Lower lobe of right lung (tissue), 2 donors: ENCODE measurements around the gene CHCHD2. TPM values are rescaled to one million over a fixed set of nuclear protein-coding genes. Genes with fewer than 3 reads are reported as not detected.
A peak's percentile ranks its signal among the peaks of the same experiment; 100 is the strongest.
"Not testable (repeated sequence)": the region's sequence is repeated elsewhere in the genome, so short reads cannot be mapped to it uniquely, and the experiment has no call there.

Experiments
- ATAC-seq, 2 donors: fragments of 200-7000 bp; cut with Tn5 transposase; one replicate each; pipeline ENCODE4 v1.9.1; 2020 to 2022; ENCODE audit warnings: mild to moderate bottlenecking in 2 of 2, moderate library complexity in 2 of 2
- DNase-seq: peaks from one replicate; pipeline ENCODE4 v3.0.0-alpha.2; 2020
- H3K27ac ChIP-seq: fragments of 200-600 bp; one replicate; pipeline ENCODE4 v1.8.0; 2022
- H3K27me3 ChIP-seq: fragments of 200-600 bp; one replicate; pipeline ENCODE4 v1.8.0; 2022; ENCODE audit warnings: low read depth
- H3K36me3 ChIP-seq: fragments of 200-600 bp; one replicate; pipeline ENCODE4 v1.8.0; 2022; ENCODE audit warnings: mild to moderate bottlenecking
- H3K4me1 ChIP-seq: fragments of 200-600 bp; one replicate; pipeline ENCODE4 v1.8.0; 2022
- H3K4me3 ChIP-seq: fragments of 200-600 bp; one replicate; pipeline ENCODE4 v1.8.0; 2022; ENCODE audit warnings: mild to moderate bottlenecking
- H3K9me3 ChIP-seq: fragments of 200-600 bp; one replicate; pipeline ENCODE4 v1.8.0; 2022
- intact Hi-C: fragments of 100-400 bp; cut with DNase I; formaldehyde crosslinking; loops from one replicate; pipeline ENCODE4 v1.11.0; 2022
- total RNA-seq: library from RNA; stranded (reverse); fragmentation: NEBNext Ultra II Directional; extraction: Animal tissue kit (Norgen Biotek cat#: 25700); gene quantifications from one replicate; pipeline ENCODE4 v1.2.1, GENCODE V29; 2021
- TF ChIP-seq, protein P1 (sequence below): fragments of 200-600 bp; IDR thresholded peaks from one replicate; pipeline ENCODE4 v1.8.0; 2022; ENCODE audit warnings: antibody characterized with exemption, mild to moderate bottlenecking
- donor health status: DM: no; HTN: yes; CAD: no; lungs with severe emphysema.

Gene CHCHD2
- total RNA-seq, 1 donor from 2014 or later: 199 TPM

DNA sequence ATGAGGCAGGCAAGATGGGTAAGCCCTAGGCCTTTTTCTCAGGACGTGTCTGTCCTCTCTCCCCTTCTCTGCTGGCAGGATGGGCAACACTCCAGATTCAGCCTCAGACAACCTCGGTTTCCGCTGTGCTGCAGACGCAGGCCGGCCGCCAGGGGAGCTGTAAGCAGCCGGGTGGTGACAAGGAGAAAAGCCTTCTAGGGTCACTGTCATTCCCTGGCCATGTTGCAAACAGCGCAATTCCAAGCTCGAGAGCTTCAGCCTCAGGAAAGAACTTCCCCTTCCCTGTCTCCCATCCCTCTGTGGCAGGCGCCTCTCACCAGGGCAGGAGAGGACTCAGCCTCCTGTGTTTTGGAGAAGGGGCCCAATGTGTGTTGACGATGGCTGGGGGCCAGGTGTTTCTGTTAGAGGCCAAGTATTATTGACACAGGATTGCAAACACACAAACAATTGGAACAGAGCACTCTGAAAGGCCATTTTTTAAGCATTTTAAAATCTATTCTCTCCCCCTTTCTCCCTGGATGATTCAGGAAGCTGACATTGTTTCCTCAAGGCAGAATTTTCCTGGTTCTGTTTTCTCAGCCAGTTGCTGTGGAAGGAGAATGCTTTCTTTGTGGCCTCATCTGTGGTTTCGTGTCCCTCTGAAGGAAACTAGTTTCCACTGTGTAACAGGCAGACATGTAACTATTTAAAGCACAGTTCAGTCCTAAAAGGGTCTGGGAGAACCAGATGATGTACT is 26.7 kb downstream of the CHCHD2 start:
- peak overlapping the region; percentile 56 for H3K27ac ChIP-seq
- H3K4me1 ChIP-seq: peaks cover 18% of the 10 kb centered on the region
- TF ChIP-seq, protein P1, sequence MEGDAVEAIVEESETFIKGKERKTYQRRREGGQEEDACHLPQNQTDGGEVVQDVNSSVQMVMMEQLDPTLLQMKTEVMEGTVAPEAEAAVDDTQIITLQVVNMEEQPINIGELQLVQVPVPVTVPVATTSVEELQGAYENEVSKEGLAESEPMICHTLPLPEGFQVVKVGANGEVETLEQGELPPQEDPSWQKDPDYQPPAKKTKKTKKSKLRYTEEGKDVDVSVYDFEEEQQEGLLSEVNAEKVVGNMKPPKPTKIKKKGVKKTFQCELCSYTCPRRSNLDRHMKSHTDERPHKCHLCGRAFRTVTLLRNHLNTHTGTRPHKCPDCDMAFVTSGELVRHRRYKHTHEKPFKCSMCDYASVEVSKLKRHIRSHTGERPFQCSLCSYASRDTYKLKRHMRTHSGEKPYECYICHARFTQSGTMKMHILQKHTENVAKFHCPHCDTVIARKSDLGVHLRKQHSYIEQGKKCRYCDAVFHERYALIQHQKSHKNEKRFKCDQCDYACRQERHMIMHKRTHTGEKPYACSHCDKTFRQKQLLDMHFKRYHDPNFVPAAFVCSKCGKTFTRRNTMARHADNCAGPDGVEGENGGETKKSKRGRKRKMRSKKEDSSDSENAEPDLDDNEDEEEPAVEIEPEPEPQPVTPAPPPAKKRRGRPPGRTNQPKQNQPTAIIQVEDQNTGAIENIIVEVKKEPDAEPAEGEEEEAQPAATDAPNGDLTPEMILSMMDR: peak; percentile 53
- peak; percentile 57 to 68 for ATAC-seq
- peaks cover 34% of the 10 kb centered on the region for H3K36me3 ChIP-seq
- intact Hi-C loops: loop anchor here (10.0 kb wide), 1 partner anchor 75 kb away; no protein-coding TSS in a partner anchor
- DNase-seq: peak; percentile 65
- H3K9me3 ChIP-seq: no peaks in the 10 kb centered on the region
- H3K4me3 ChIP-seq: no peak overlapping the region
- H3K27me3 ChIP-seq: no peaks in the 10 kb centered on the region

DNA sequence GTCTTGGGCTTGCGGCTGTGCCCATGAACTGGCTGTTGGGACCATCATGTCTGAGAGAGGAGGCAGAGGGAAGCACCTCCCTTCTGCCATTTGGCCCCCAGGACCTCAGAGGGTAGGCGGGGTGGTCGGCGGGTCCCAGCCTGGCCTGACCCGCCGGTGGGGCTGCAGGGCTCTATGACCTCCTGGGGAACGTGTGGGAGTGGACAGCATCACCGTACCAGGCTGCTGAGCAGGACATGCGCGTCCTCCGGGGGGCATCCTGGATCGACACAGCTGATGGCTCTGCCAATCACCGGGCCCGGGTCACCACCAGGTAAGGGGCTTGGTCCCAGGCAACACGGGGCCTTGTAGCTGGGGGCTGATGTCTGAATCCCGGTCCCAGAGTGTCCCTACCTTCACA is 28.1 kb downstream of the CHCHD2 start:
- ATAC-seq (no peak), DNase-seq (no peak)
- TF ChIP-seq, protein P1: no peak
- Histone ChIP-seq H3K27ac (no peak overlapping the region), H3K36me3 (peaks cover 40% of the 10 kb centered on the region), H3K27me3 (no peaks in the 10 kb centered on the region), H3K4me3 (no peak overlapping the region), H3K4me1 (peaks cover 18% of the 10 kb centered on the region), H3K9me3 (no peaks in the 10 kb centered on the region)
- intact Hi-C loops: loop anchor here (10.0 kb wide), 1 partner anchor 73 kb away; no protein-coding TSS in a partner anchor

DNA sequence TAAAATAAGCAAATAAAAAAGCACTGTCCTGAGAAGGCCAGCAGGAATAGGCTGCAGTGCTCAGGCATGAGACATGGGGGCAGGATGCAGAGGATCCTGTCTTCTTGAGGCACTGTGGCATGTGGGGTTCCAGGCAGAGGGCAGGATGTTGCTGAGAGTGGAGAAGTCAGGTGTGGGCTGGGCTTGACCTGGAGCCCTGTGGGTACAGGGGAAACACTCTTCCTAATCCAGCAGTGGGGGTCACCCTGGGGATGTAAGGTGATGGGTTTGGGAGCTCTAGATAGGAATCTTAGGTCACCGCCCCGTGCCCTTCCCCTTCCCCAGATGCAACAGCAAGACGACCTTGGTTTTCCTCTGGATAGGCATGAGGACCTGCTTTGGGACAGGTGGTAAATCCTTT is 28.6 kb downstream of the CHCHD2 start:
- no peak overlapping the region for H3K4me3 ChIP-seq
- intact Hi-C loops: loop anchor here (10.0 kb wide), 1 partner anchor 73 kb away; no protein-coding TSS in a partner anchor
- DNase-seq (no peak), ATAC-seq (no peak)
- no peaks in the 10 kb centered on the region for H3K27me3 ChIP-seq
- peaks cover 18% of the 10 kb centered on the region for H3K4me1 ChIP-seq
- TF ChIP-seq, protein P1: no peak
- H3K27ac ChIP-seq: no peak overlapping the region
- H3K36me3 ChIP-seq: peaks cover 45% of the 10 kb centered on the region
- no peaks in the 10 kb centered on the region for H3K9me3 ChIP-seq

DNA sequence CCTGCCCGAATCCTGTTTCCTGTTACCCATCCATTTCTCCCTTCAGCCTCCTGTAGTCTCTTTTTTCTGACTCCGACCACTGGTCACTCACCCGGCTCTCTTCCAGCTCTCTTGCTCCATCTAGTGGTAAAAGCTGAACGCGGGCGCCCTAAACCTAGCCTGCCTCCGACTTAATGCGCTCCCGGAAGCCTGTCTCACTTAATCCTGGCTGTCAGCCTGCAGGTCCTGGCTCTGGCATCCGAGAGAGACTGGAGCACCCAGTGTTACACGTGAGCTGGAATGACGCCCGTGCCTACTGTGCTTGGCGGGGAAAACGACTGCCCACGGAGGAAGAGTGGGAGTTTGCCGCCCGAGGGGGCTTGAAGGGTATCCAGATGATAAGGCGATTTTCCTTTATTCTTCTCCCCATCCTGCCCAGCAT is 31.9 kb downstream of the CHCHD2 start:
- DNase-seq (peak; percentile 91), ATAC-seq (peak; percentile 97)
- Histone ChIP-seq H3K4me3 (no peak overlapping the region), H3K36me3 (peaks cover 72% of the 10 kb centered on the region), H3K27ac (no peak overlapping the region), H3K9me3 (no peaks in the 10 kb centered on the region), H3K4me1 (peaks cover 5% of the 10 kb centered on the region), H3K27me3 (no peaks in the 10 kb centered on the region)
- intact Hi-C loops: loop anchor here (10.0 kb wide), 1 partner anchor 70 kb away; no protein-coding TSS in a partner anchor
- TF ChIP-seq, protein P1: peak; percentile 94

DNA sequence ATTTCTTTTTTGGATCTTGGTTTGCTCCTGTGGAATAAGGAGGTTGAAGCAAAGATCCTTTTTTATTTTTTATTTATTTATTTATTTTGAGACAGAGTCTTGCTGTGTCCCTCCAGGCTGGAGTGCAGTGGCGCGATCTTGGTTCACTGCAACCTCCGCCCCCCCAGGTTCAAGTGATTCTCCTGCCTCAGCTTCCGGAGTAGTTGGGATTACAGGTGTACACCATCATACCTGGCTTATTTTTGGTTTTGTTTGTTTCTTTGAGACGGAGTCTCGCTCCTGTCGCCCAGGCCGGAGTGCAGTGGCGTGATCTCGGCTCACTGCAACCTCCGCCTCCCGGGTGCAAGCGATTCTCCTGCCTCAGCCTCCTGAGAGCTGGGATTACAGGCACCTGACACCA is 39.9 kb downstream of the CHCHD2 start:
- ATAC-seq, H3K9me3 ChIP-seq, H3K4me3 ChIP-seq, H3K27me3 ChIP-seq, intact Hi-C loops, DNase-seq, H3K27ac ChIP-seq: not testable (repeated sequence)
- peaks cover 17% of the 10 kb centered on the region for H3K4me1 ChIP-seq
- H3K36me3 ChIP-seq: peaks cover 55% of the 10 kb centered on the region
